ENCODE results near the gene BEST1.
A peak's percentile ranks its signal among the peaks of the same experiment; 100 is the strongest.
"Not testable (repeated sequence)": the region's sequence is repeated elsewhere in the genome, so short reads cannot be mapped to it uniquely, and the experiment has no call there.

Gene BEST1

DNA sequence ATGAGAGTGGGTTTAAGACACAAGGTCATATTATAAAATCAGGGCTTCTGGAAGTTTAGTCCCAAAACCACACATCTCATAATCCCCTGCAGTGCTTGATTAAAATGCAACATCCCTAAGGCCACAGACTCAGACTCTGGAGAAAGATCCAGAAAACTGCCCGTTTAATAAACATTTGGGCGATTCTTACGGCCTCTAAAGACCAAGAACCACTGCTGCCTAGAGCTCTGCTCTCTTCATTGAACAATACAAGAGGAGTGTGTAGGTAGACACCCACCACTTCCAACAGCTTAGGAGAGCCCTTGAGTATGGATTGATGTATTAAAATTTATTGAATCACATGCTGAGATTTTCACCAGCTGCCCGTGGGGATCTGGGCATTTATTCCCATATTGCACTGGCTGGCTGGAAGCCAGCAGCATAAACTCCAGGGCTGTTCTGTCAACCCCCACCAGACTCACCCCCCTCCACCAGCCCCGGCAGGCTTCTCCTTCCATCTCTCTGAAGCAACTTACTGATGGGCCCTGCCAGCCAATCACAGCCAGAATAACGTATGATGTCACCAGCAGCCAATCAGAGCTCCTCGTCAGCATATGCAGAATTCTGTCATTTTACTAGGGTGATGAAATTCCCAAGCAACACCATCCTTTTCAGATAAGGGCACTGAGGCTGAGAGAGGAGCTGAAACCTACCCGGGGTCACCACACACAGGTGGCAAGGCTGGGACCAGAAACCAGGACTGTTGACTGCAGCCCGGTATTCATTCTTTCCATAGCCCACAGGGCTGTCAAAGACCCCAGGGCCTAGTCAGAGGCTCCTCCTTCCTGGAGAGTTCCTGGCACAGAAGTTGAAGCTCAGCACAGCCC, 749 bp upstream of the BEST1 start:
- DNase-seq, result peak; percentile 55

DNA sequence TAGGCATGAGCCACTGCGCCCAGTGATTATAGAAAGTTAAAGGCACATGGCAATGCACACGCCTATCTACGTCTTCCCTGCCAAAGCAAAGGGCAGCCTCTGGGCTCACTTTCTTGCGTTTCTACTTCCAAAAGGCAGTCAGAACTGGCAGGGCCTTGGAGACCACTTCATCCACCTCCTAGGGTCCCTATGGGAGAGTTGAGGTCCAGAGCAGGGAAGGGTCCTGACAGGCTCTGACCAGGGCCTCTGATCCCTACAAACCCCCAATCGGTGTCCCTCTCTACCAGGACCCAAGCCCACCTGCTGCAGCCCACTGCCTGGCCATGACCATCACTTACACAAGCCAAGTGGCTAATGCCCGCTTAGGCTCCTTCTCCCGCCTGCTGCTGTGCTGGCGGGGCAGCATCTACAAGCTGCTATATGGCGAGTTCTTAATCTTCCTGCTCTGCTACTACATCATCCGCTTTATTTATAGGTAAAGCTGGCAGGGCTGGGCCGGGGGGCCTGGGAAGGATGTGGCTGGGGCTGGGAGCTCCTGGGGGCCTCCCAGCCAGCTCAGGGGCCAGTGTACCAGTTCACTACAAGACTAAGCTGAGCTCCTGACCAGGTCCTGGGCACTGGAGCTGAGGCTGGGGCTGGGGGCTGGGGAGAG, 1.5 kb downstream of the BEST1 start:
- DNase-seq, result no peak

DNA sequence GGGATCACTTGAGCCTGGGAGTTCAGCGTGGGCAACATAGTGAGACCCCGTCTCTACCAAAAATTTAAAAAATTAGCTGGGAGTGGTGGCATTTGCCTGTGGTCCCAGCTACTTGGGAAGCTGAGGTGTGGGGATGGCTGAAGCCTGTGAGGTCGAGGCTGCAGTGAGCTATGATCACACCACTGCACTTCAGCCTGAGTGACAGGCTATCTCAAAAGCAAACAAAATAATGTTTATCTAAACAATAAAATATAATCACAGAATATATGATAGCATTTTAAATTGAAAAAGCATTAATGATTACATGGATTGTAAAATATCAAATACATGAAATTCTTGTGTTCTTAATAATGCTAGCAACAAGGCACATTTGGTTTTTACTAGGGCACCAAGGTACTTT, 2.7 kb downstream of the BEST1 start:
- DNase-seq, result no peak

DNA sequence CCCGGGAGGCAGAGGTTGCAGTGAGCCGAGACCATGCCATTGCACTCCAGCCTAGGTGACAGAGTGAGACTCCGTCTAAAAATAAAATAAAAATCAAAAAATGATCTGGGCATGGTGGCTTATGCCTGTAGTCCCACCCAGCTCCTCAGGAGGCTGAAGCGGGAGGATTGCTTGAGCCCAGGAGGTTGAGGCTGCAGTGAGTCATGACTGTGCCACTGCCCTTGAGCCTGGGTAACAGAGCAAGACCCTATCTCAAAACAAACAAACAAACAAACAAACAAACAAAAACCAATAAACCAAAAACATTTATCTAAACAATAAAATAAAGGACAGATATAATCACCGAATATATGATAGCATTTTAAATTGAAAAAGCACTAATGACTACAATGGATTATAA, 3.5 kb downstream of the BEST1 start:
- DNase-seq, result not testable (repeated sequence)

DNA sequence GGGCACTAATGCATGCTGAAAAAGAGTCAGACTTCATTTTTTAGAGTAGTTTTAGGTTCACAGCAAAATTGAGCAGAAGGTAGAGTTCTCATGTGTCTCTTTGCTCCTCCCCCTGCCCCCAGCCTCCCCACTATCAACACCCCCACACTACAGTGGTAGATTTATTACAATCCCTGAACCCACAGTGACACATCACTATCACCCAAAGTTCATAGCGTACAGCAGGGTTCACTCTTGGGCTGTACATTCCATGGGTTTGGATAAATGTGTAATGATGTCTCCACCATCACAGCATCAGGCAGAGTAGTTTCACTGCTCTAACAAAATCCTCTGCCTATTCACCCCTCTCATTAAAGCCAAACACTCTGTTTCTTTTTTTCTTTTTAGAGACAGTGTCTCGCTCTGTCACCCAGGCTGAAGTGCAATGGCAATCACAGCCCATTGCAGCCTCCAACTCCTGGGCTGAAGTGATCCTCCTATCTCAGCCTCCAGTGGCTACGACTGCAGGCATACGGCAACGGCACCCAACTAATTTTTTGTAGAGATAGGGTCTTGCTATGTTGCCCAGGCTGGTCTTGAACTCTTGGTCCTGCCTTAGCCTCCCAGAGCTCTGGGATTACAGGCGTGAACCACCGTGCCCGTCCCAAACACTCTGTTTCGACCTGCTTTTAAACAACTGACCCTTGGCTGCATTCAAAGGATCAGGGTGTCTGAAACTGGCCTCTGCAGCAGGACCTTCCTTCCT, 4.1 kb downstream of the BEST1 start:
- DNase-seq, result no peak

DNA sequence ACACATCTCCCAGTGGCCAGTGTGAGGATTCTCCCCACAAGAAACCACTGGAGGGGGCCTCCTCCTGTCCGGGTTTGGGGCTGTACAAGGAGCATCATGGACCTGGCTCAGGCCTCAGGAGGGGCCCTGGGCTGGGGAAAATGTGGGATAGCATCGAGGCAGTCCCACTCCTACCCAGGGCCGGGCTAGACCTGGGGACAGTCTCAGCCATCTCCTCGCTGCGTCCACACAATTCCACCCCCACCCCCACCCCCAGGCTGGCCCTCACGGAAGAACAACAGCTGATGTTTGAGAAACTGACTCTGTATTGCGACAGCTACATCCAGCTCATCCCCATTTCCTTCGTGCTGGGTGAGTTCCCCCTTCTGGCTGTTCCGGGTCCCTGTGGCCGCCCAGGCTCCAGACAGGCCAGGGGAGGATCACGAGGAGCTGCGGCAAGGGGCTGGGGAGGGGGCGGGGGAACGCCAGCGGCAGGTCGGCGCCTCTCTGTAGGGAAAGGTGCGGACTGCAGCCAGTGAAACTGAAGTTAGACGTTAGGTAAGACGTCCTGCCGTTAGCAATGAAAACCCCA, 4.8 kb downstream of the BEST1 start:
- no peak for DNase-seq

DNA sequence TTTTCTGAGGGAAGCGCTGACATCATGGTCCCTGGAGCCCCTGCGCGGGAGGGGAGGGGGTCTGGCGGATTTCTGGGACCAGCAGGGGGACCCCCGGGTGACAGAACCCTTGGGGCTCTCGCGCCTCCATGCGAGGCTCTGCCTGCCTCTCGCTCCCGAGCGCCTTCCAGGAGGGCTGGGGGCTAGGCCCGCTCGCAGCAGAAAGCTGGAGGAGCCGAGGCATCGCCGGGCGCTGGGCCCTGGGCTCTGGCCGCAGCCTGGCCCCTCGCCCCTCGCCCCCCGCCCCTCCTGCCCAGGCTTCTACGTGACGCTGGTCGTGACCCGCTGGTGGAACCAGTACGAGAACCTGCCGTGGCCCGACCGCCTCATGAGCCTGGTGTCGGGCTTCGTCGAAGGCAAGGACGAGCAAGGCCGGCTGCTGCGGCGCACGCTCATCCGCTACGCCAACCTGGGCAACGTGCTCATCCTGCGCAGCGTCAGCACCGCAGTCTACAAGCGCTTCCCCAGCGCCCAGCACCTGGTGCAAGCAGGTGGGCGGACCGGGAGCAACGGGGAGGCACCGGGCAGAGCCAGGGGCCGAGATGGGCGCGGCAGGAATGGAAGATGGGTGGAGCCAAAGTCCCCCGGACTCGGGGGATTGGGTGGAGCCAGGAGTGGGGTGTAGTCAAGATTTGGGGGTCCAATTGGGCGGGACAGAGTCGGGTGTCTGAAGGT, 5.4 kb downstream of the BEST1 start:
- DNase-seq, result no peak

DNA sequence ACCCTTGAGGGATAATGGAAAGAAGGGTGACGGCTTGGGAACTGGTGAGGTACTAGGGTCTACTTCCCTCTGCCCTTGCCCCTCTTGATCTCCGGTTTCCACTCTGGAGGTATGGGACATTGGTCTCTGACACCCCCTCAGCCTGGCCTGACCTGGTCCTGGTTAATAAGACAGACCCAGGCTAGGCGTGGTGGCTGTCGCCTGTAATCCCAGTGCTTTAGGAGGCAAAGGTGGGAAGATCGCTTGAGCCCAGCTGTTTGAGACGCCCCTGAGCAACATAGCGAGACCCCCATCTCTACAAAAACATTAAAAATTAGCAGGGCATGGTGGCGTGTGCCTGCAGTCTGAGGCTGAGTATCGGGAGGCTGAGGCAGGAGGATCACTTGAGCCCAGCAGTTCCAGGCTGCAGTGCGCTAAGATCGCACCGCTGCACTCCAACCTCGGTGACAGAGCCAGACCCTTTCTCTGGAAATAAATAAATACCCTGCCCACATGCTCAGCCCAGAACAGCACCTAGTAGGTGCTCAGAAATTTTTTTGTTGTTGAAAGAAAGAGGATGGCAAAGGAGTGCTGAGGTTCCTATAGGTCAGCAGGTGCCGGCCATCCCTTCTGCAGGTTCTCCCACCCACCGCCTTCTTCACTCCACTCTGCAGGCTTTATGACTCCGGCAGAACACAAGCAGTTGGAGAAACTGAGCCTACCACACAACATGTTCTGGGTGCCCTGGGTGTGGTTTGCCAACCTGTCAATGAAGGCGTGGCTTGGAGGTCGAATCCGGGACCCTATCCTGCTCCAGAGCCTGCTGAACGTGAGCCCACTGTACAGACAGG, 6.3 kb downstream of the BEST1 start:
- DNase-seq, result no peak

DNA sequence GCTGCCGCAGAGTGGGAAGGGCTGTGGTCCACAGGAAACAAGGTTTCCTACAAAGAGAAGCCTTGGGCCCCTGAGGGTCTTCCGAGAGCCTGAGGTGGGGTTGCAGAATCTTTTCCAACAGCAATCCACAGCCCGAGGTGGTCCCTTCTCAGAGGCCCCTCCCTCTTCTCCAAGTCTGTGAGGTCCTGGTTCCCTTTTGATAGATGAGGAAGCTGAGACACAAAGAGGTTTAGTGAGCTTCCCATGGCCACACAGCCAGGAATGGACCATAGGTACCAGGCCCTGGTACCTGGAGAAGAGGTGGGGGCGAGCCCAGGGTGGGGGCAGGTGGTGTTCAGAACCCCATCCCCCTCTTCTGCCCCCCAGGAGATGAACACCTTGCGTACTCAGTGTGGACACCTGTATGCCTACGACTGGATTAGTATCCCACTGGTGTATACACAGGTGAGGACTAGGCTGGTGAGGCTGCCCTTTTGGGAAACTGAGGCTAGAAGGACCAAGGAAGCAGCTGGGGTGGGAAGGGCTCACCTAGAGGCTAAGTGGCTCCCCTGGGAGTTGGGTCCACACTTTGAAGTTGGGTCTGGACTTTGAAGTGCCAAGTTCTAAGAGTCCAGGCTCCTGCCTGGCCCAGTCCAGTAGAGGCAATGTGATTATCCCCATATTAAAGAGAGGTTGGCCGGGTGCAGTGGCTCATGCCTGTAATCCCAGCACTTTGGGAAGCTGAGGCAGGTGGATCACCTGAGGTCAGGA, 7.0 kb downstream of the BEST1 start:
- no peak for DNase-seq

DNA sequence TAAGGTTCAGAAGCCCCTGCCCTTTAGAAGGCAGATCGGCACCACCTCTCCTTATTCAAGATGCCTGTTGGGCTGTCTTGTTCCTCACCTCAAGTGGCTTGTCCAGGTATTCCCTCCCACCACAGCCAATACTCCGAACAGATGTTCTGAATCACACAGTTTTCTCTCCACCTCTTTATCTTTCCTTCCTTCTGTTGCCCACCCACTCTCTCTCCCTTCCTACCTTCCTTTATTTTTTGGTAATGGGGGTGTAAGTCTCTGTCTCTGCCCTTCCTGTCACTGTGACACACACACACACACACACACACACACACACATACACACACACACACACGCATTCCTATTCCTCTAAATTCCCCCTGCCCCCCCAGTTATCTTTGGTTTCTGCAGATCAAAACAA, 8.4 kb downstream of the BEST1 start:
- no peak for DNase-seq

DNA sequence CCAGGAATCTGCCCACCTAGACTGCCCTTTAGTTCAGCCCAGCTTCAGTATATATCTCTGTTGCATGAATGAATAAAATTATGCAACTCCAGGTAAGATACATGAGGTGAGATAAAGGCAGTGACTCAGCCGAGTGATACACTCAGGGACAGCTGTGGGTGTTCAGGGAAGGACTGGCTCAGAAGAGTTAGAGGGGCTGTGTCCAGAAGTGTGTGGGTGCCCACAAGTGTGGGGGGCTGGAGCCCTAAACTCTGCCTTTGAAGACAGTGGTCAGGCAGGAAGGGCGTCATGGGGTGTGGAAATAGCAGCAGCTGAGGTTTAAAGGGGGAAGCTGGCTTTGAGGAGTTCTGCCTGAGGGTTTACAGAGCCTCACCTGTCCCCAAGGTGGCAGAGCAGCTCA, 9.0 kb downstream of the BEST1 start:
- no peak for DNase-seq

DNA sequence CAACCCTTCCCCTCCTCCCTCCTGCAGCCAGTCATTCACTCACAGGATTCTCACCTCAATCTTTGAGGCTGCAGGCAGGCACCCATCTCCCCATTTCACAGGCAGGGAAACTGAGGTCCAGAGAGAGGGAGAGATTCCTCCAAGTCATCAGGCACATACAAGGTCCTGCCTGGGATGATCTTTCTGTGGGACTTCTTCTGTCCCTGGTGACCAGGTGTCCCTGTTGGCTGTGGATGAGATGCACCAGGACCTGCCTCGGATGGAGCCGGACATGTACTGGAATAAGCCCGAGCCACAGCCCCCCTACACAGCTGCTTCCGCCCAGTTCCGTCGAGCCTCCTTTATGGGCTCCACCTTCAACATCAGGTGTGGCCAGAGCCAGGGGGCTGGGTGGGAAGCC, 9.5 kb downstream of the BEST1 start:
- no peak for DNase-seq

DNA sequence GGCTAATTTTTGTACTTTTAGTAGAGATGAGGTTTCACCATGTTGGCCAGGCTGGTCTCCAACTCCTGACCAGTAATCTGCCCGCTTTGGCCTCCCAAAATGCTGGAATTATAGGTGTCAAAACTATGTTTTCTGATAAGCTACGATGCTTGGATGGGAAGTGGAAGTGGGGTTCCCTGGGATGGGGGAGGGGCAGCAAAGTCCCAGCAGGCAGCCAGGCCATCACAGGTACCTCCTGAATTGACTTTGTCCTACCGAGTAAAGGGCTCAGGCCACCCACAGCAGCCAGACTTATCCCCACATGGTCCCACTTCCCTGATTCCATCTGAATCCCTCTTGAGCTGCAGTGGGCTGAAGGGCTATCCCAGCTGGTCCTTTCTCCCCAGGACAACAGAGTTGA, 10.4 kb downstream of the BEST1 start:
- DNase-seq, result no peak

DNA sequence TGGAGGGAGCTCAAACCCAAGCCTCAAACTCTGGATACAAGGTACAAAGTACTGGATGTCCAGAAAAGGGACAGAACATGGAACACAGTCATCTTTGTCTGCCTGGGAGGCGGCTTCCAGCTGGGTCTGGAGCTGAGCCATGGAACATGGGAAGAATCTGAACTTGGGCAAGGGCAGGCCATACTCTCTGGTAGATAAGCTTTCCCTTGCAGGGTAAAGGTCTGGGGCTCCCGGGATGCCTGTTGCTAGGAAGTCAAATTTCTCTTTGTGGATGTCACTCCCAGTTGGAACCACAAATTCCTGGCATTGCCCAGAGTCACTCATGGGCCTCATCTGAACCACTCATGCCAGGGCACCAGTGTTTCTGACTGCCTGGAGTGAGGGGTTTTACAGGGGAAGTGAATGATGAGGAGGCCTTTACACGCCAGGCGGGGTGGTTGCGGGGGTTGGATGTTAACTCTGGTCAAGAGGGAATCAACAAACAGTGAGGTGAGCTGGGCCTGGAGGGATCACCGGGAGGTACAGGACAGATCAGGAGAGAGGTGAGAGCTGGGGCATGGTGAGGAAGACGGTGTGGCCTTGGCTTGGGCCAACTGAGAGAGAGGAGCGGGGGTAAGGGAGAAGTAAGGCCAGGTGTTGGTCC, 11.5 kb downstream of the BEST1 start:
- no peak for DNase-seq

DNA sequence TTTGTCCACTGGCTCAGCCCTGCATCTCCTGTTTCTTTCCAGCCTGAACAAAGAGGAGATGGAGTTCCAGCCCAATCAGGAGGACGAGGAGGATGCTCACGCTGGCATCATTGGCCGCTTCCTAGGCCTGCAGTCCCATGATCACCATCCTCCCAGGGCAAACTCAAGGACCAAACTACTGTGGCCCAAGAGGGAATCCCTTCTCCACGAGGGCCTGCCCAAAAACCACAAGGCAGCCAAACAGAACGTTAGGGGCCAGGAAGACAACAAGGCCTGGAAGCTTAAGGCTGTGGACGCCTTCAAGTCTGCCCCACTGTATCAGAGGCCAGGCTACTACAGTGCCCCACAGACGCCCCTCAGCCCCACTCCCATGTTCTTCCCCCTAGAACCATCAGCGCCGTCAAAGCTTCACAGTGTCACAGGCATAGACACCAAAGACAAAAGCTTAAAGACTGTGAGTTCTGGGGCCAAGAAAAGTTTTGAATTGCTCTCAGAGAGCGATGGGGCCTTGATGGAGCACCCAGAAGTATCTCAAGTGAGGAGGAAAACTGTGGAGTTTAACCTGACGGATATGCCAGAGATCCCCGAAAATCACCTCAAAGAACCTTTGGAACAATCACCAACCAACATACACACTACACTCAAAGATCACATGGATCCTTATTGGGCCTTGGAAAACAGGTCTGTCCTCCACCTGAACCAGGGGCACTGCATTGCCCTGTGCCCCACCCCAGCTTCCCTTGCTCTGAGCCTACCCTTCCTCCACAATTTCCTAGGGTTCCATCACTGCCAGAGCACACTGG, 12.3 kb downstream of the BEST1 start:
- no peak for DNase-seq

DNA sequence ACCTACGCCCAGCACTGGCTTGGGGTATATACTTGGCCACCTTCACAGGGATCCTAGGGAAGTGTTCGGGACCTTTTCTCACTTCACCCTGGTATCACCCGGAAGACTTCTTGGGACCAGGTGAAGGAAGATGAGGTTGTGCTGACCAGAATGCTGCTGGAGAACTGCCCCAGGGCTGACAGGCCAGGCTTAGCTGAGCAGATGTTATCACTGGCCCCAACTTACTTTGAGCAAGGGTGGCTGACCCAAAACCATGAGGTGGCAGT, 12.8 kb downstream of the BEST1 start:
- DNase-seq, result no peak

DNA sequence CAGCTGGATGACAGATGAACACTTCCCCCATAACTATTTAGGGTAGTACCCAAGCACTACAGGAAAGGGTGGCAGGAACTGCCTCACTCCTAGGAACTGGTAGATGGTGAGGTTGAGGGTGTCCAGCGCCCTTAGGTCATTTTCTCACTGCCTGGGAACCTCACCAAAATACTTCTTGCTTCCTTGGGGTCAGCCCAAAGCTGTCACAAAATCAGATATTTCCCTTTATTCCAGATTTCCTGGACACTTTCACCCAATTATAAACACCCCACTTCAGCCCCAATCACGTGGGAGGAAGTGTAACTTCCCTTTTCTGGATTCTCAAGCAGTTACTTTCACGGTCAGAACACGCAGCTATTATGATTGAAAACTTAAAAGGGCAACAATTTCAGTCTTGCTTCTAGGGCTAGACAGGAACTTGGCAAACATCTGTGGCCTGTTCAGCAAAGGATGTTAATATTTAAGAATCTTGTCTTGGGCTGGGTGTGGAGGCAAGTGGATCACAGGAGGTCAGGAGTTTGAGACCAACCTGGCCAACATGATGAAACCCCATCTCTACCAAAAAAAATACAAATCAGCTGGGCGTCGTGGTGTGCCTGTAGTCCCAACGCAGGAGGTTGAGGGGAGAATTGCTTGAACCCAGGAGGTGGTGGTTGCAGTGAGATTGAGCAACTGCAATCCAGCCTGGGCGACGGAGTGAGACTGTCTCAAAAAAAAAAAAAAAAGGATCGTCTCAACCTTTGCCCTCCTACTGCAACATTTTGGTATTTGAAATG, 13.3 kb downstream of the BEST1 start:
- no peak for DNase-seq

DNA sequence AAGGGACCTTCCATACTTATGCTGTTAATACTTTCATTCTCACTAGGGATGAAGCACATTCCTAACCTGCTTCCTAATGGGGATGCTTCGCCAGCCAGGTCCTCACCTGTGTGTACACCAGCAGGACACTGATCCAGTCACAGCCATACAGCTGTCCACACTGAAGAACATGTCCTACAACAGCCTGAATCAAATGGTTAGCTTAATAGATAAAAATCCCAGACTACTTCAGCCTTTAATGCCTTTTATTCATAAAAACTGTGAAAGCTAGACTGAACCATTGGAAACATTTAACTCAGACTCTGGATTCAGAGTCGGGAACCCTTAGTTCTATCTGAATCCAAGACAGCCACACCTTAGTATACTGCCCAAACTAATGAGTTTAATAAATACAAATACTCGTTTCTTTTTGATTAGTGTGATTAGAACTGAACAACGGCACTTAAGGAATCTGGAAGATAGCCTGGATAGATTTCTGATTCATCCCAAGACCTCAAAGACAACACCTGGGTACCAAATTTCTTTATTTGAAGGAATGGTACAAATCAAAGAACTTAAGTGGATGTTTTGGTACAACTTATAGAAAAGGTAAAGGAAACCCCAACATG, 14.0 kb downstream of the BEST1 start:
- DNase-seq, result no peak
